SK-N-SH (cell line): ENCODE data around the gene CD72. TPM values are rescaled to one million over a fixed set of nuclear protein-coding genes. Genes with fewer than 3 reads are reported as not detected.

Experiments
- CTCF ChIA-PET: fragments of 300-600, 350-600 bp; formaldehyde crosslinking; extraction: SDS; loops from one replicate; lab custom pipeline; 2021; lab: Yijun Ruan, JAX
- POLR2A ChIA-PET: fragments of 350-600 bp; sonication (Branson Sonifier 250); formaldehyde crosslinking; extraction: SDS; loops from one replicate; lab custom pipeline; 2020; ENCODE audit warnings: antibody characterized with exemption, inconsistent platforms; lab: Yijun Ruan, JAX
- DNase-seq: peaks from one replicate; pipeline ENCODE4 v3.0.0; 2012
- H2AFZ ChIP-seq: fragments of 200-600 bp; sonication (generic); 2 replicates; pipeline ENCODE4 v1.8.1; 2016; ENCODE audit warnings: antibody characterized with exemption, mild to moderate bottlenecking, low read depth
- H3F3A ChIP-seq: fragments of 200-600 bp; sonication (generic); replicated peaks from 2 replicates; pipeline ENCODE3; 2016; ENCODE audit warnings: antibody characterized with exemption, mild to moderate bottlenecking; ENCODE audit not compliant: insufficient read depth
- H3K27ac ChIP-seq, 2 experiments: fragments of 200-500 bp in 1 of 2; fragments of 200-600 bp in 1 of 2; sonication (Bioruptor generic) in 1 of 2; sonication (generic), shearing (Covaris generic) in 1 of 2; 2 replicates each; pipeline versions ENCODE4 v1.5.1 to v1.6.1; 2014 to 2016; ENCODE audit warnings: low read depth in 2 of 2, inconsistent platforms in 1 of 2, low read length in 1 of 2, mild to moderate bottlenecking in 1 of 2, mixed read lengths in 1 of 2
- H3K27me3 ChIP-seq: fragments of 200-600 bp; sonication (generic), shearing (Covaris generic); 2 replicates; pipeline ENCODE4 v1.6.1; 2016; ENCODE audit warnings: mixed run types; ENCODE audit not compliant: insufficient read depth
- H3K36me3 ChIP-seq, 2 experiments: fragments of 200-500 bp in 1 of 2; fragments of 200-600 bp in 1 of 2; sonication (Bioruptor generic) in 1 of 2; sonication (generic) in 1 of 2; replicated peaks in 1 of 2; 2 replicates each; pipeline versions ENCODE3 to v1.5.1; 2014 to 2016; ENCODE audit warnings: low read length in 1 of 2, mild to moderate bottlenecking in 1 of 2; ENCODE audit not compliant: insufficient read depth in 2 of 2, control insufficient read depth in 1 of 2
- H3K4me1 ChIP-seq, 2 experiments: fragments of 200-500 bp in 1 of 2; fragments of 200-600 bp in 1 of 2; sonication (Bioruptor generic) in 1 of 2; sonication (generic), shearing (Covaris generic) in 1 of 2; 2 replicates each; pipeline versions ENCODE4 v1.5.1 to v1.6.1; 2014 to 2016; ENCODE audit warnings: low read depth in 1 of 2, low read length in 1 of 2, mixed run types in 1 of 2; ENCODE audit not compliant: insufficient read depth in 2 of 2, control insufficient read depth in 1 of 2
- H3K4me2 ChIP-seq: fragments of 200-600 bp; sonication (generic), shearing (Covaris generic); 2 replicates; pipeline ENCODE4 v1.6.1; 2017; ENCODE audit warnings: mixed run types
- H3K4me3 ChIP-seq, 2 experiments: fragments of 200-500 bp in 1 of 2; fragments of 200-600 bp in 1 of 2; sonication (Bioruptor generic) in 1 of 2; sonication (generic), shearing (Covaris generic) in 1 of 2; 2 replicates each; pipeline versions ENCODE4 v1.5.1 to v1.8.1; 2014 to 2016; ENCODE audit warnings: low read depth in 2 of 2, inconsistent platforms in 1 of 2, low read length in 1 of 2, mild to moderate bottlenecking in 1 of 2, mixed read lengths in 1 of 2, moderate library complexity in 1 of 2
- H3K79me2 ChIP-seq: fragments of 200-600 bp; sonication (generic); 2 replicates; pipeline ENCODE4 v1.8.1; 2017; ENCODE audit warnings: mild to moderate bottlenecking; ENCODE audit not compliant: insufficient read depth
- H3K9ac ChIP-seq: fragments of 200-600 bp; sonication (generic); 2 replicates; pipeline ENCODE4 v1.6.1; 2017; ENCODE audit warnings: mixed run types
- H3K9me2 ChIP-seq: fragments of 200-600 bp; sonication (generic); 2 replicates; pipeline ENCODE4 v1.6.1; 2017; ENCODE audit warnings: mixed run types
- H3K9me3 ChIP-seq: fragments of 200-600 bp; sonication (generic); 2 replicates; pipeline ENCODE4 v1.6.1; 2017; ENCODE audit warnings: mixed run types, mild to moderate bottlenecking, moderate library complexity
- H4K20me1 ChIP-seq: fragments of 200-600 bp; sonication (generic); 2 replicates; pipeline ENCODE4 v1.6.1; 2017; ENCODE audit warnings: mild to moderate bottlenecking, mixed run types; ENCODE audit not compliant: insufficient read depth
- CHD2 ChIP-seq: fragments of 150-350 bp; IDR thresholded peaks from 2 replicates; pipeline ENCODE4 v1.6.1; 2018; ENCODE audit warnings: low read length; ENCODE audit not compliant: partially characterized antibody
- ELF1 ChIP-seq: IDR thresholded peaks from 2 replicates; pipeline ENCODE4 v1.4.0; 2012
- EZH2phosphoT487 ChIP-seq: fragments of 200-600 bp; sonication (generic); IDR thresholded peaks from 2 replicates; pipeline ENCODE4 v1.6.1; 2017; ENCODE audit warnings: low read depth, mixed run types, mild to moderate bottlenecking, antibody characterized with exemption, moderate library complexity, borderline replicate concordance
- FOSL2 ChIP-seq: IDR thresholded peaks from 2 replicates; pipeline ENCODE4 v1.4.0; 2012; ENCODE audit warnings: low read depth, mild to moderate bottlenecking, moderate library complexity, borderline replicate concordance
- FOXJ3 ChIP-seq: sonication (generic); formaldehyde crosslinking; IDR thresholded peaks from 2 replicates; pipeline ENCODE4 v1.5.1; 2020; ENCODE audit warnings: mild to moderate bottlenecking, missing genetic modification reagents
- GABPA ChIP-seq: IDR thresholded peaks from 2 replicates; pipeline ENCODE4 v1.4.0; 2012; ENCODE audit warnings: low read depth, mild to moderate bottlenecking
- MEF2A ChIP-seq: IDR thresholded peaks from 2 replicates; pipeline ENCODE4 v1.4.0; 2012; ENCODE audit warnings: low read depth, borderline replicate concordance
- MXI1 ChIP-seq: IDR thresholded peaks from 2 replicates; pipeline ENCODE4 v1.6.1; 2012; ENCODE audit warnings: mild to moderate bottlenecking, low read depth, low read length, improper control_type of control experiment
- RAD21 ChIP-seq: IDR thresholded peaks from 2 replicates; pipeline ENCODE4 v1.6.1; 2012; ENCODE audit warnings: mild to moderate bottlenecking, low read length
- RCOR1 ChIP-seq: fragments of 150-350 bp; IDR thresholded peaks from 2 replicates; pipeline ENCODE4 v1.6.1; 2017; ENCODE audit warnings: antibody characterized with exemption, low read length
- RFX5 ChIP-seq: IDR thresholded peaks from 2 replicates; pipeline ENCODE4 v1.6.1; 2012; ENCODE audit warnings: mild to moderate bottlenecking, improper control_type of control experiment, low read length
- SIN3A ChIP-seq: IDR thresholded peaks from 2 replicates; pipeline ENCODE4 v1.6.1; 2012; ENCODE audit warnings: low read depth, mild to moderate bottlenecking, low read length, moderate library complexity, borderline replicate concordance
- SMC3 ChIP-seq: IDR thresholded peaks from 2 replicates; pipeline ENCODE4 v1.6.1; 2012; ENCODE audit warnings: low read depth, low read length, improper control_type of control experiment
- TAF1 ChIP-seq: IDR thresholded peaks from 2 replicates; pipeline ENCODE4 v1.6.1; 2012; ENCODE audit warnings: low read depth, mild to moderate bottlenecking, low read length, moderate library complexity, borderline replicate concordance
- TEAD4 ChIP-seq: IDR thresholded peaks from 2 replicates; pipeline ENCODE4 v1.4.0; 2012; ENCODE audit warnings: mild to moderate bottlenecking, borderline replicate concordance; ENCODE audit not compliant: insufficient read depth
- WGBS: methylation state at CpG from one replicate; pipeline ENCODE4 v1.1.6; 2017; ENCODE audit warnings: low lambda C conversion rate; 5-methylcytosine and 5-hydroxymethylcytosine counted together
- polyA plus RNA-seq, 3 experiments: library from polyadenylated mRNA; depleted of rRNA; stranded (reverse); fragments of >200 nt; gene quantifications; 2 replicates each; pipeline ENCODE4 v1.2.3, GENCODE V29; 2012
- TF ChIP-seq, protein P1 (sequence below): fragments of 200-600 bp; sonication (generic); IDR thresholded peaks from 2 replicates; pipeline ENCODE4 v1.6.1; 2017; ENCODE audit warnings: antibody characterized with exemption, mild to moderate bottlenecking, moderate library complexity
- TF ChIP-seq, protein P2 (sequence below): IDR thresholded peaks from 2 replicates; pipeline ENCODE4 v1.4.0; 2012; ENCODE audit warnings: low read depth, borderline replicate concordance
- TF ChIP-seq, protein P3 (sequence below): fragments of 150-350 bp; IDR thresholded peaks from 2 replicates; pipeline ENCODE4 v1.6.1; 2016; ENCODE audit warnings: mild to moderate bottlenecking, low read depth, low read length
- TF ChIP-seq, protein P4 (sequence below): IDR thresholded peaks from 2 replicates; pipeline ENCODE4 v1.4.0; 2012; ENCODE audit warnings: low read depth, borderline replicate concordance

CD72 gene
- polyA plus RNA-seq, 1 of the 3 experiments (the other 2 are of a cell fraction), result 2.7 TPM

DNA sequence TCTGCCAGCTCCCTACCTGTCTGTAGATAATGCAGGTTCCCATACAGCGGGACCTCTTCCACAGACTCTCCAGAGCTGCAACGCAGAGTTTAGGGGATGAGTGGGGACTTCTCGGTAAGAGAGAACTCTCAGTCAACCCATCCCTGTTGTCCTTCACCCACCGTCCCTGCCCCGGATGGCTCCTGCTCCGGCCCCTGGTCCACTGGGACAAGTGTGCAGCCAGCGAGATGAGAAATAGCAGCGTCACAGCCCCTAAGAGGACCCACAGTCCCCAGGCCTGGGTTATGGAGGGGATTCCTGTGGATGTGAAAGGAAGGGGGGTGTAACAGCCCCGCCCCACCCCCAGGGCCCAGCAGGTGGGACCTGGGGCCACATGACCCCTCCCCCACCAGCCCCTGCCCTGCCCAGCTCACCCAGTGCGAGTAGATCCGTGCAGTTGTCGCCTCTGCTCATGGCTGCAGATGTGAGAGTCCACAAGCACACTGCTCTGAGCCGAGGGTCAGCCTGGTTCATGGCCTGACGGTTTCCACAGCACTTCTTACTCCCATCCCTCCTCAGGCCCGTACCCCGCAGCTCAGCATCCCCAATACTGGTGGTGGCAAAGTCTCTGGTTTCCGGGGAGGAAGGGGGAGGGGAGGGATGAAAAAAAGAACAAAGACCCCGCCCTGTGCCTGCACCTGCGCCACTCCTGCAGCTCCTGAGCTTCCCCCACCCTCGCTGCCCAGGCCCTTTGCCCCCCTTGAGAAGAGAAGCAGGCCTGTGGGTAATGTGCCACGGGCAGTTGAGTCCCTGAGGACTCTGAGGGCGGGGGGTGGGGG is 32.3 kb upstream of the CD72 start, which contains the start of gene SIT1 (continued):
- TF ChIP-seq, protein P1, sequence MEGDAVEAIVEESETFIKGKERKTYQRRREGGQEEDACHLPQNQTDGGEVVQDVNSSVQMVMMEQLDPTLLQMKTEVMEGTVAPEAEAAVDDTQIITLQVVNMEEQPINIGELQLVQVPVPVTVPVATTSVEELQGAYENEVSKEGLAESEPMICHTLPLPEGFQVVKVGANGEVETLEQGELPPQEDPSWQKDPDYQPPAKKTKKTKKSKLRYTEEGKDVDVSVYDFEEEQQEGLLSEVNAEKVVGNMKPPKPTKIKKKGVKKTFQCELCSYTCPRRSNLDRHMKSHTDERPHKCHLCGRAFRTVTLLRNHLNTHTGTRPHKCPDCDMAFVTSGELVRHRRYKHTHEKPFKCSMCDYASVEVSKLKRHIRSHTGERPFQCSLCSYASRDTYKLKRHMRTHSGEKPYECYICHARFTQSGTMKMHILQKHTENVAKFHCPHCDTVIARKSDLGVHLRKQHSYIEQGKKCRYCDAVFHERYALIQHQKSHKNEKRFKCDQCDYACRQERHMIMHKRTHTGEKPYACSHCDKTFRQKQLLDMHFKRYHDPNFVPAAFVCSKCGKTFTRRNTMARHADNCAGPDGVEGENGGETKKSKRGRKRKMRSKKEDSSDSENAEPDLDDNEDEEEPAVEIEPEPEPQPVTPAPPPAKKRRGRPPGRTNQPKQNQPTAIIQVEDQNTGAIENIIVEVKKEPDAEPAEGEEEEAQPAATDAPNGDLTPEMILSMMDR, result no peak

DNA sequence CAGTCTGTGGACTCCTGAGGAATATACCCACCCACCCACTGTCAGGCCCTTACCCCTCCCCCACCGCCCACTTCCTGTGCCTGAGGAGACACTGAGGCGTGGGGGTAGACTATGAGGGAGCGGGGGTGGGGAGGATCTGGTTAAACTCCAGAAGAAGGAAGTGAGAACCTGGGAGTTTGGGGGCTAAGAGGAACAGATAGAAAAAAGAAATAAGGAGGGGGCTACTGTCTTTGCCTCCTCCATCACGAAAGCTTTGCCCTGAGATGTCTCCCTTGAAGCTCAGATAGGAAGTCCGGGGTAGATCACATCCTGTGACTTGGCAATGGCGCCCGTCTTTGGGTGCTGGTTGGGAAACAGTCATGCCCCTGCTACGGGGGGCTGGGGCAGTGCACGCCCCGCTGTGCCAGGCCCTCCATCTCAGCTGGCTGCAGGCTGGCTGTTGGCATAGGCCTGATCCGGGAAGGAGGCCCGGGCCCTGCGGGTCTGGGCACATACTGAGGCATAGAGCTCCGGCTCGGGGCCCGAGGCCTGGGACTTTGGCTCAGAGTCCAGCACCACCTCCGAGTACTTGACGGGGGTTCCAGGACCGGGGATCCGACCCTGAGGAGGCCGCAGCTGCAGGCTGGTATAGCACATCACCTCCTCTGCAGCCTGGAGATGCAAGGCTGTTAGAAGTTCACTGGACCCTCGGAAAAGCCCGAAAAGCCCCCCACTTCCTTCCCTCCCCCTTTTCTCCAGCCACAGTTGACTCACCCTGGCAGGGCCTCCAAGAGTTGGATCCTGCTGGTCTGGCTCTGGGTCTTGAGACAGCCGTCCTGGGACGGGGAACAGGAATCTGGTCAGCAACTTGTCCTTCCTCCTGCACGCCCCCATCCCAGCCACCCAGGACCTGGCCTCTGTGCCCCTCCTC is 31.5 kb upstream of the CD72 start:
- Histone ChIP-seq H3K4me3 (no peak overlapping the region), H3K9me3 (no peaks in the 10 kb centered on the region), H3K9me2 (no peaks in the 10 kb centered on the region), H3K4me2 (no peak overlapping the region), H3K36me3 (no peaks in the 10 kb centered on the region), H3K27me3 (no peaks in the 10 kb centered on the region), H3K9ac (no peak overlapping the region), H3K4me1 (peaks cover 6 to 7% of the 10 kb centered on the region in 2 experiments; a peak in 2 of 4 replicates)
- 87% methylated on average over 19 of the region's 26 CpGs for WGBS
- no peak for DNase-seq
- ChIA-PET POLR2A (no interaction called here), CTCF (interaction anchor here (3.8 to 5.7 kb wide), 3 partner anchors 8 to 46 kb away, joined by 25 to 86 read pairs (median 32); partner anchors contain the start of genes CCDC107 and RMRP)
- TF ChIP-seq TAF1 (no peak), EZH2phosphoT487 (no peak), RCOR1 (no peak), SIN3A (no peak), FOSL2 (no peak), SMC3 (no peak), ELF1 (no peak), TEAD4 (no peak), CHD2 (no peak), MEF2A (no peak), FOXJ3 (CRISPR knock-in tag) (no peak), MXI1 (no peak), GABPA (no peak), RAD21 (no peak), RFX5 (no peak)
- TF ChIP-seq, protein P2, sequence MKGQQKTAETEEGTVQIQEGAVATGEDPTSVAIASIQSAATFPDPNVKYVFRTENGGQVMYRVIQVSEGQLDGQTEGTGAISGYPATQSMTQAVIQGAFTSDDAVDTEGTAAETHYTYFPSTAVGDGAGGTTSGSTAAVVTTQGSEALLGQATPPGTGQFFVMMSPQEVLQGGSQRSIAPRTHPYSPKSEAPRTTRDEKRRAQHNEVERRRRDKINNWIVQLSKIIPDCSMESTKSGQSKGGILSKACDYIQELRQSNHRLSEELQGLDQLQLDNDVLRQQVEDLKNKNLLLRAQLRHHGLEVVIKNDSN, result no peak
- TF ChIP-seq, protein P3, sequence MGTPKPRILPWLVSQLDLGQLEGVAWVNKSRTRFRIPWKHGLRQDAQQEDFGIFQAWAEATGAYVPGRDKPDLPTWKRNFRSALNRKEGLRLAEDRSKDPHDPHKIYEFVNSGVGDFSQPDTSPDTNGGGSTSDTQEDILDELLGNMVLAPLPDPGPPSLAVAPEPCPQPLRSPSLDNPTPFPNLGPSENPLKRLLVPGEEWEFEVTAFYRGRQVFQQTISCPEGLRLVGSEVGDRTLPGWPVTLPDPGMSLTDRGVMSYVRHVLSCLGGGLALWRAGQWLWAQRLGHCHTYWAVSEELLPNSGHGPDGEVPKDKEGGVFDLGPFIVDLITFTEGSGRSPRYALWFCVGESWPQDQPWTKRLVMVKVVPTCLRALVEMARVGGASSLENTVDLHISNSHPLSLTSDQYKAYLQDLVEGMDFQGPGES, result no peak
- TF ChIP-seq, protein P4, sequence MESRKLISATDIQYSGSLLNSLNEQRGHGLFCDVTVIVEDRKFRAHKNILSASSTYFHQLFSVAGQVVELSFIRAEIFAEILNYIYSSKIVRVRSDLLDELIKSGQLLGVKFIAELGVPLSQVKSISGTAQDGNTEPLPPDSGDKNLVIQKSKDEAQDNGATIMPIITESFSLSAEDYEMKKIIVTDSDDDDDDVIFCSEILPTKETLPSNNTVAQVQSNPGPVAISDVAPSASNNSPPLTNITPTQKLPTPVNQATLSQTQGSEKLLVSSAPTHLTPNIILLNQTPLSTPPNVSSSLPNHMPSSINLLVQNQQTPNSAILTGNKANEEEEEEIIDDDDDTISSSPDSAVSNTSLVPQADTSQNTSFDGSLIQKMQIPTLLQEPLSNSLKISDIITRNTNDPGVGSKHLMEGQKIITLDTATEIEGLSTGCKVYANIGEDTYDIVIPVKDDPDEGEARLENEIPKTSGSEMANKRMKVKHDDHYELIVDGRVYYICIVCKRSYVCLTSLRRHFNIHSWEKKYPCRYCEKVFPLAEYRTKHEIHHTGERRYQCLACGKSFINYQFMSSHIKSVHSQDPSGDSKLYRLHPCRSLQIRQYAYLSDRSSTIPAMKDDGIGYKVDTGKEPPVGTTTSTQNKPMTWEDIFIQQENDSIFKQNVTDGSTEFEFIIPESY, result no peak
- TF ChIP-seq, protein P1, result no peak
- TF ChIP-seq, all 33 proteins: peak for 0
- H2AFZ ChIP-seq, result peak overlapping the region; percentile 37; the same call in 1 of the 2 replicates
- no peak overlapping the region for H3K27ac ChIP-seq
- no peaks in the 10 kb centered on the region for H3K79me2 ChIP-seq
- no peaks in the 10 kb centered on the region for H4K20me1 ChIP-seq
- H3F3A ChIP-seq, result peaks cover 6% of the 10 kb centered on the region
